Erythroblast (primary cell): ENCODE measurements around the gene REV3L.

Experiments used
- DNase-seq, 2 experiments: peaks; one replicate each; lab custom pipeline; 2025; lab: John Stamatoyannopoulos, UW
- GATA1 ChIP-seq: IDR thresholded peaks from 2 replicates; pipeline ENCODE4 v1.6.1; 2011; ENCODE audit warnings: low read depth, mild to moderate bottlenecking, control low read depth, low read length, moderate library complexity
- POLR2A ChIP-seq: IDR thresholded peaks from 2 replicates; pipeline ENCODE4 v1.6.1; 2011; ENCODE audit warnings: mild to moderate bottlenecking, low read length

REV3L gene

DNA sequence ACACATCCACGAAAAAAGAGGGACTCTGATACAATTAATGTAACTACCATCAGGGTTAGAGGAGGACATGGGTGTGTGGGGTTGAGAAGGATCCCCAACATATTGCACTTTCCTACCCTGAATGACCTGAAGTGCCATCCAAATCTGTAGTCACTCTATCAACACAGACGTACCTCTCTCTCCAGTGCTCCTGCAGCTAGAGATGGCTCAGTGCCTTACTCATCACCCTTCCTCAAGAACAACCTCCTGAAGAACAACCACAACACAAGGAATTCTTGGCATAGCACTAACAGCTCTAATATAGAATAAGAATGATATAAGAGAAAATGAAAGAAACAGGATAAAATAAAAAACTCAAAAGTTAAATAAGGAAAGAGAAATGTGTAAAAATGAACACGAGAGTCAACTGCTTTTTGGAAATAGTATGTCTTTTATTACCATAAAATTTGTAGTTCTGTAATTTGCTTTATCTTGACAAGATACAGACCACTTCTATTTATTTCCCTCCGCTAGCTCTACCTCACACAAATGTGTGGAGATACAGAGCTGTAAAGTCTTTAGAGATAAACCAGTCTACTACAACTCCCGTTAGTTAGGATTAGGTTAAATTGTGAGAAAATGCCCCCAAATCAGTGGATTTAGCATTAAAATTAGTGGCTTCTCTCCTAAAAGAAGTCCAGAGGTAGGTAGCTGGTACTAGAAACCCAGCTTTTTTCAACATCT is 63.9 kb downstream of the REV3L start:
- TF ChIP-seq POLR2A, result no peak
- no peak for TF ChIP-seq GATA1
- no peak for DNase-seq

DNA sequence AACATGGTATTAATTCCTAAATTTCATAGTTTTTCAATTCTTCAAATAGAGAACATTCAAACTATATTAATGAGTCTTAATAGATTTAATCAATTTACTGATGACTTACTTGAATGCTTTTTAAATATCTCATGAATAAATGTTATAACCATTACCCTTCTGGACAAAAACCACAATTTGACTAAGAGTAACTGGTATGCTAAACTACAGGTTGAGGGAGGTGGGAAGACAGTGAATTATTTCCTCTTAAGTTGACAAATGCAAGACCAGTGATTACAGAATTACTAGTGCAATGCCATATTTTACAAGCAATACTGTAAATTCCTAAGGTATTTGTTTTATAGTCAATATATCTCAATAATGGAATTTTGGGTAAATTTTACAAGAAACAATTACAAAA is 65.1 kb downstream of the REV3L start:
- TF ChIP-seq GATA1 (no peak), POLR2A (no peak)
- no peak for DNase-seq

DNA sequence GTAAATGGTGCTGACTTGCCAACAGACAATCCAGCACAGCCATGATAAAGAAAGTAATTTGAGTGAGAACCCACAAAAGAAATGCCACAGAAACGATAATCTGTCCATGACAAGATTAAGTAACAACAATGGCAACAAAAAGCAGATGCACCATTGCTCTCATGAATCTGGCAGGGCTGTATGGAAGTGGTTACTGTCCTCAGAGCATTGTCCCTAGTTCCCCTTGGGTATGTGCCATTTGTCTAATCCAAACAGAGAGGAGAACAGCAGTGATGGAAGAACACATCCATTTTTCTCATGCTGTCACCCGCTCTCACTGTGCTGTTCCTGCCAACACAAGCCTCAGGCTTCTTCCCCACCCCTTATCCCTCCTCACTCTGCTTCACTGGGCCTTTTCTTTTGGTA is 65.8 kb downstream of the REV3L start:
- no peak for TF ChIP-seq GATA1
- no peak for TF ChIP-seq POLR2A
- DNase-seq, result peak in 1 of 2 experiments; percentile 36

DNA sequence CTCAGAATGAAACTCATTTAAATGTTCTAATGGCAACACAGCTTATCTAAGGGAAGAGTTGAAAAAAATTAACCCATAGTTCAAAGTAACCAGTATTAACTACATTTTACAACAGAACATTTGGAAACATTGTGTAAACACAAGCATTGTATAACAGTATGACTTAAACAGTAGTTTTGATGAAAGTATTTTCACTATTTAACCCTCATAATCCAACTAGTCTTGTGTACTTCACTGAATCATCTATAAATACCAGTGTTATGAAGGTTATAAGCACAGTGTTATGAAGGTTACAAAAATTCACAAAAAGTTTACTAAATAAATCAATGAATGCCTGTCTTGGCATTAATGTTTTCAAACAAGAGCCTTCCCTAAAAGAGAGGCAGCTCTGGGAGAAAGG is 66.5 kb downstream of the REV3L start:
- DNase-seq, result no peak
- TF ChIP-seq GATA1 (no peak), POLR2A (no peak)

DNA sequence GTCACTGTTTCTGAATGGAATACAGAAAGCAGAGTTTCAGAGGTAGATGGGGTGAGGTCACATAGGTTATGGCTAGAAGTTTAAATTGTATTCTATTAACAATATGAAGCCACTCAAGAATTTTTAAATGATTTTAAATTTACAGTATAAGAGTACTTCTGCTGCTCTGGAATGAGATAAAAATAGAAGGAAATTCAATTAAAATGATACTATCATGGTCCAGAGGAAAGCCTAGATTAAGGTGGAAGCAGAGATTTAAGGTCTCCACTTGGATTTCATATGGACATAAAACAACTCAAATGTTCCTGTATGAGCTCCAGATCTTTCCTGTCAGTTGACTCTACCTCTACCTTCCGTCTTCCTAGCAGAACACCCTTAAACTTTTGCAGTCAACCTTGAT is 68.6 kb downstream of the REV3L start:
- DNase-seq, result no peak
- TF ChIP-seq GATA1 (no peak), POLR2A (no peak)

DNA sequence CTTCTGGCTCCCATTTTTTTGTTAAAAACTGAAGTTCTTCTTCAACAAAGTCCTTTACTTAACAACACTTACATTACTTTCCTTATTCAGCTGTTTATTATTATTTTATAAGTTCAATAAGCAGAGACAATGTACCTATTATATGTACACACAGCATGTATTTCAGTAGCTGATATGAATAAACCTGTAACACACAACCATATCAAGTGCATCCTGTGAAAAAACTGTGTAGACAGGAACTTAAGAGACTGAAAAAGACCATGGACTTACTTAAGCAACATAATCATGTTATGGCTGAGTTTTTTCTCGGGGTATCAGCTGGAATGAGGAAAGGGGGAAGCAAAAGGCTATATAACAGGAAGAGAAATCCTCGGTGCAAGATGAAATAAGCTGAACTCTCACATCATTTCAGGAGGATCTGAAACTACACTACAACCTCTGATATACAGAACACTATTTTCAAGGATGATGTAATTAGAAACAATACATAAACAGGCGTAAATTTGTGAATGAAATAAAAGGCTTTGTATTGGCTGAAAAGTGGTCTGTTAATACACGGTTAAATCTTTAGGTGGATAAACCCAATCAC is 70.9 kb downstream of the REV3L start:
- TF ChIP-seq POLR2A, result no peak
- TF ChIP-seq GATA1, result no peak
- peak in 1 of 2 experiments; percentile 31 for DNase-seq

DNA sequence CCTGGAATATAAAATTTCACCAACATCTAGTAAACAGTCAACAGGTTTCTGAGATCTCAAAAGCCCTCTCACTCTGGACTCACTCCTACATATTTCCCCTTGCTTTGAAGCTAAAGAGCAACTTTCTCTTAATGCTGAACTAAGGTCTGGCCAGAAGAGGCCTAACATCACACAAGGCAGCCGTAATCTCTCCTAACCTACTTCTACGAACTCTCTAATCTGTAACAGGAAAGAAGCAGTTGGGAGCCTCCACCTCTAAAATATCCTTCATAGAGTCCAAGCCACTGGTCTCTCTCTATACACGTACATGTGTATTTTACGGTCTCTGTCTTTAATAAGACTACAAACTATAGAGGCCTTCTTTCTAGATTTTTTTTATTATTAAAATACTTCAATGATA is 72.0 kb downstream of the REV3L start:
- no peak for TF ChIP-seq GATA1
- no peak for TF ChIP-seq POLR2A
- DNase-seq, result peak; percentile 70 to 73

DNA sequence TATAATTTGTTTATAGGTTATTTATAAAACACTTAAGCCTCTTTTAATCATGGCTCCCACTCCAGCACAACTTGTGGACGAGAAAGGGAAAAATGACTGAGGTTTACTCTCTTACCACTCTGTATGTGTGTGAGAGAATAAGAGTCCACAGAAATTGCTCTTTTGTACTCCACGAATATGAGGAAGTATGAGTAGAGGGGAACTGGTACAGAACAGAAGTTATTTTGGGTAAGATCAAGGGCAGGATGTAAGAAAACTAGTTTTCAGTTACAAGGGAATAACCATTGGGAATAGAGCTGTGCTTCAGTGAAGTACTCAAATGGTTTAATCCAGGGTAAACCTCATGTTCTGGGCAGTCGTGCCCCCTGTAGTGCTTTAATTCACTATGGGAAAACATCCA is 72.6 kb downstream of the REV3L start:
- TF ChIP-seq POLR2A (no peak), GATA1 (no peak)
- no peak for DNase-seq

DNA sequence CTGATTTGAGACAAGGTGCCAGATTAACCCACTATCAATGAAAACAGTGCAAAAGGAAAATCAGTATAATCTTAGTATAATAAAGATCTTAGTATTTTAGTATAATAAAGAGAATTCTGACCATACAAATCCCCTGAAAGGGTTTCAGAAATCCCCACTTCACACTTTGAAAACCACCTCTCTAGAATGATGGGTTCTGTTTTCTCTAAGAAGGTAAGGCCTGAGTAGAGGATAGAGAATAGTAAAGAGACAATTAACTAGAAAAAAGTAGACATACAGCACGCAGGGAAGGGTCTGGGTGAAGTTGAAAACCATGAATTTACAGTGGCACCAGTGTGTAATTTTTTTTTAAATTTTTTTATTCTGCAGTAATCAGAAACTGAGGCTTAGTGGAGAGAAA is 73.6 kb downstream of the REV3L start:
- TF ChIP-seq GATA1 (no peak), POLR2A (no peak)
- DNase-seq, result no peak

DNA sequence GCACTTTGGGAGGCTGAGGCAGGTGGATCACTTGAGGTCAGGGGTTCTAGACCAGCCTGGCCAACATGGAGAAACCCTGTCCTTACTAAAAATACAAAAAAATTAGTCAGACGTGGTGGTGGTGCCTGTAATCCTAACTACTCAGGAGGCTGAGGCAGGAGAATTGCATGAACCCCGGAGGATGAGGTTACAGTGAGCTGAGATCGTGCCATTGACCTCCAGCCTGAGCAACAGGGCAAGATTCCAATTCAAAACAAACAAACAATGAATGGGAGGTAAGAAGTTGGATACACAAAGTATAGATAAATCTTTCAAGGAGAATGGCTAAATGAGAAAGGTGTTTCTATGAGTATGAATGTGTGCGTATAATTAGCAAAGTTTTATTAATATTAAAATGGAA is 75.3 kb downstream of the REV3L start:
- no peak for DNase-seq
- TF ChIP-seq POLR2A (no peak), GATA1 (no peak)

DNA sequence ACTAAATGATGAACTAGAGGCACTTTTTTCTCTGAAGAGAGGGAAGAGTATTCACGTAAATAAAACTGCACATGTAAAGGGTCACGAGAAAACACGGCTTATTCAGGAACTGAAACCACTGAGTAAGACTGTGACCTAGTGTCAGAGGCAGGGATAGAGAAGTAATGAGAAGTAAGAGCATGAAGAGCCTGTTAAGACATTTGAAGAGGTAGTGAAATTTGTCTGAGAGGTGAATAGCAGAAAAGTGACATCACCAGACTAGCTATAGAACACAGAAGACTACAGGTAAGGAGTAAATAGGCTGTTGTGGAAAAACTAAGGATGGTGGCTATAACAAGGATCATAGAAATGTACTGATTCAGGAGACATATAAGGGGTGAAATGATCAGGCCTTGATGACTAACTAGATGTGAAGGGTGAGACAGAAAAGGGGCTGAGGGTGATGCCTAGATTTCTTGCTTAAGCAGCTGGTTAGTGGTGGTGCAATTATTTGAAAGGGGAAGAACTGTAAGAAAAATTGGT is 76.8 kb downstream of the REV3L start:
- DNase-seq, result no peak
- TF ChIP-seq POLR2A (no peak), GATA1 (no peak)

DNA sequence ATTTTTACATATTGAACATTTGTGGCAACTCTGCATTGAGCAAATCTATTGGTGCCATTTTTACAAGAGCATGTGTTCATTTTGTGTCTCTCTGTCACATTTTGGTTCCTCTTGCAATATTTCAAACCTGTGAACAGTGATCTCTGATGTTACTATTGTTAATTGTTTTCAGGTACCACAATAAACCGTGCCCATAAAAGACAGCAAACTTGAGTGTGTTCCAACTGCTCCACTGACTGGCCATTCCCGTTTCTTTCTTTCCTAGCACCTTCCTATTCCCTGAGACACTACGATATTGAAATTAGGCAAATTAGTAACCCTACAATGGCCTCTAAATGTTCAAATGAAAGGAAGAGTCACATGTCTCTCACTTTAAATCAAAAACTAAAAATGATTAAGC is 79.6 kb downstream of the REV3L start:
- TF ChIP-seq GATA1 (no peak), POLR2A (no peak)

DNA sequence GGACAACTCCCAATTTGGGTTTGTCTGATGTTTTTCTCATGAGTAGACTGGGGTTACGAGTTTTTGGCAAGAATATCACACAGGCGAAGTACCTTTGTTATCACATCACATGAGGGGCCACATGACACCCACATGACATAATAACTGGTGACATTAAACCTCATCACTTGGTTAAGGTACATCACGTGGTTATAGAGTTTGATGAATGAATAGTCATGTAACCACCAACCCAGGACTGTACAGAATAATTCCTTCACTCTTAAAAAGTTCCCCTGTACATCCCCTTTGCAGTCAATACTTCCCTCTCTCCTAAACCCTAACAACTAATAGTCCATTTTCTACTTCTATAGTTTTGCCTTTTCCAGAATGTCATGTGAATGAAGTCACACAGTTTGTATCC is 83.4 kb downstream of the REV3L start:
- DNase-seq, result peak; percentile 31 to 53

More for the DNA sequence above, 79.6 kb downstream of the REV3L start:
- DNase-seq, result no peak

DNA sequence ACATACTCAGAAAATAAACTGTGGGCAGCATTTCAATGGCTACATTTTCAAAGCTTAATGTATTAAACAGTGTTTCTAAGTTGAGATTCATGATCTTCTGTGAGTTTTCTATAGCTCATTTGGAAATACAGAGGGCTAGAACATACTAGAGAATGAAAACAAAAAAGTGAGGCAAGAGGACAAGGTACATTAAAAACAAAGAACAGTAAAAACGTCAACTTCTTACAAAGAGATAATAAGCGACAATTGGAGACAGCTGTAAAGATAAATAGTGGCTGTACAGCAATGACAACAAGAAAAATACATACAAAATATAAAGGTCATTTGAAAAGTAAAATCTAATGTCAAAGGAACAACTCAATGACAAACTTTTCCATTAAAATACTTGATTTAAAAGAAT is 94.3 kb downstream of the REV3L start:
- DNase-seq, result no peak
- TF ChIP-seq GATA1, result no peak
- no peak for TF ChIP-seq POLR2A

More for the DNA sequence above, 83.4 kb downstream of the REV3L start:
- no peak for TF ChIP-seq POLR2A
- no peak for TF ChIP-seq GATA1
